GM23338 (cell line): ENCODE measurements around the gene NEK7. TPM values are rescaled to one million over a fixed set of nuclear protein-coding genes. Genes with fewer than 3 reads are reported as not detected.

Experiments
- ATAC-seq: fragments of 200-7000 bp; cut with Tn5 transposase; 3 replicates; pipeline ENCODE4 v1.9.1; 2020
- DNase-seq: peaks from one replicate; pipeline ENCODE4 v3.0.0-alpha.2; 2015; ENCODE audit warnings: low spot score
- H2AFZ ChIP-seq: fragments of 200-600 bp; sonication (generic); 2 replicates; pipeline ENCODE4 v1.8.0; 2016; ENCODE audit warnings: antibody characterized with exemption, mild to moderate bottlenecking, moderate library complexity
- H3F3A ChIP-seq: fragments of 200-600 bp; sonication (generic); replicated peaks from 2 replicates; pipeline ENCODE4 v1.8.0; 2017; ENCODE audit warnings: antibody characterized with exemption, mixed run types, low read depth
- H3K27ac ChIP-seq: fragments of 200-600 bp; sonication (generic); 2 replicates; pipeline ENCODE4 v1.6.1; 2016; ENCODE audit warnings: low read depth
- H3K27me3 ChIP-seq: fragments of 200-600 bp; sonication (generic); 2 replicates; pipeline ENCODE4 v1.8.0; 2016; ENCODE audit warnings: mild to moderate bottlenecking, mixed run types, moderate library complexity; ENCODE audit not compliant: insufficient read depth
- H3K36me3 ChIP-seq: fragments of 200-600 bp; sonication (generic); 2 replicates; pipeline ENCODE4 v1.8.0; 2016; ENCODE audit warnings: mild to moderate bottlenecking; ENCODE audit not compliant: insufficient read depth
- H3K4me1 ChIP-seq: fragments of 200-600 bp; sonication (generic); 2 replicates; pipeline ENCODE4 v1.8.0; 2016; ENCODE audit warnings: mild to moderate bottlenecking, moderate library complexity; ENCODE audit not compliant: insufficient read depth
- H3K4me2 ChIP-seq: fragments of 200-600 bp; sonication (generic); 2 replicates; pipeline ENCODE4 v1.7.1; 2017; ENCODE audit warnings: mixed run types
- H3K4me3 ChIP-seq: fragments of 200-600 bp; sonication (generic); 2 replicates; pipeline ENCODE4 v1.6.1; 2016; ENCODE audit warnings: mixed run types
- H3K79me2 ChIP-seq: fragments of 200-600 bp; sonication (generic); replicated peaks from 2 replicates; pipeline ENCODE4 v1.8.0; 2017; ENCODE audit warnings: mild to moderate bottlenecking; ENCODE audit not compliant: insufficient read depth
- H3K9me2 ChIP-seq: fragments of 200-600 bp; sonication (generic); 2 replicates; pipeline ENCODE4 v1.8.0; 2017; ENCODE audit not compliant: insufficient read depth
- H4K20me1 ChIP-seq: fragments of 200-600 bp; sonication (generic); replicated peaks from 2 replicates; pipeline ENCODE4 v1.8.0; 2017; ENCODE audit warnings: mild to moderate bottlenecking; ENCODE audit not compliant: insufficient read depth
- H3K27ac Mint-ChIP-seq: 2 replicates; pipeline ENCODE4 v1.8.0; 2020; ENCODE audit warnings: inconsistent platforms, mild to moderate bottlenecking, moderate library complexity, mixed read lengths
- H3K27me3 Mint-ChIP-seq: 3 replicates; pipeline ENCODE4 v1.8.0; 2022; ENCODE audit warnings: low read depth, mild to moderate bottlenecking, moderate library complexity, mixed read lengths, inconsistent platforms; ENCODE audit not compliant: insufficient read depth, poor library complexity
- H3K36me3 Mint-ChIP-seq: 3 replicates; pipeline ENCODE4 v1.8.0; 2021; ENCODE audit warnings: low read depth, mild to moderate bottlenecking, inconsistent platforms, moderate library complexity, mixed read lengths
- H3K4me1 Mint-ChIP-seq: 3 replicates; pipeline ENCODE4 v1.8.0; 2020; ENCODE audit warnings: mild to moderate bottlenecking, inconsistent platforms, mixed read lengths
- H3K4me3 Mint-ChIP-seq: 3 replicates; pipeline ENCODE4 v1.8.0; 2021; ENCODE audit warnings: moderate library complexity, mild to moderate bottlenecking, inconsistent platforms, mixed read lengths
- H3K9me3 Mint-ChIP-seq: 3 replicates; pipeline ENCODE4 v1.8.0; 2020; ENCODE audit warnings: moderate library complexity, mild to moderate bottlenecking, inconsistent platforms, mixed read lengths
- CREB1 ChIP-seq: fragments of 250-450 bp; sonication (Bioruptor Pico); IDR thresholded peaks from 2 replicates; pipeline ENCODE4 v1.5.0; 2020; ENCODE audit warnings: low read depth, mild to moderate bottlenecking, moderate library complexity
- ETS1 ChIP-seq: IDR thresholded peaks from 2 replicates; pipeline ENCODE4 v1.6.1; 2016; ENCODE audit warnings: antibody characterized with exemption
- EZH2 ChIP-seq: fragments of 200-600 bp; sonication (generic); IDR thresholded peaks from one replicate; pipeline ENCODE4 v1.8.0; 2017; ENCODE audit warnings: antibody characterized with exemption, mild to moderate bottlenecking, low read depth; ENCODE audit not compliant: unreplicated experiment
- EZH2phosphoT487 ChIP-seq: fragments of 200-600 bp; sonication (generic); IDR thresholded peaks from one replicate; pipeline ENCODE4 v1.8.1; 2018; ENCODE audit warnings: antibody characterized with exemption; ENCODE audit not compliant: unreplicated experiment
- JUNB ChIP-seq: IDR thresholded peaks from one replicate; pipeline ENCODE4 v1.6.1; 2016; ENCODE audit warnings: antibody characterized with exemption; ENCODE audit not compliant: unreplicated experiment
- NANOG ChIP-seq: IDR thresholded peaks from 2 replicates; pipeline ENCODE4 v1.6.1; 2016; ENCODE audit warnings: antibody characterized with exemption, borderline replicate concordance
- POLR2AphosphoS5 ChIP-seq: IDR thresholded peaks from 2 replicates; pipeline ENCODE4 v1.6.1; 2016; ENCODE audit warnings: antibody characterized with exemption, low read depth
- REST ChIP-seq: IDR thresholded peaks from one replicate; pipeline ENCODE4 v1.6.1; 2018; ENCODE audit warnings: antibody characterized with exemption; ENCODE audit not compliant: unreplicated experiment
- STAT1 ChIP-seq: IDR thresholded peaks from one replicate; pipeline ENCODE4 v1.6.1; 2016; ENCODE audit warnings: antibody characterized with exemption; ENCODE audit not compliant: unreplicated experiment
- ZNF114 ChIP-seq: fragments of 250-450 bp; sonication (Bioruptor Pico); IDR thresholded peaks from 2 replicates; pipeline ENCODE4 v1.5.0; 2020; ENCODE audit warnings: mild to moderate bottlenecking, moderate library complexity
- ZNF331 ChIP-seq: fragments of 250-450 bp; sonication (Bioruptor Pico); IDR thresholded peaks from 2 replicates; pipeline ENCODE4 v1.5.0; 2020; ENCODE audit warnings: low read depth, mild to moderate bottlenecking, moderate library complexity
- ZNF462 ChIP-seq: fragments of 250-450 bp; sonication (Bioruptor Pico); IDR thresholded peaks from 2 replicates; pipeline ENCODE4 v1.5.0; 2020; ENCODE audit warnings: mild to moderate bottlenecking, moderate library complexity
- polyA plus RNA-seq: library from polyadenylated mRNA; unstranded; fragments of >200 nt; fragmentation: Nextera tagmentation; extraction: Ambion mirVana; gene quantifications from 2 replicates; pipeline ENCODE4 v1.2.1, GENCODE V29; 2016
- total RNA-seq: library from RNA; depleted of rRNA; stranded (reverse); fragments of >200 nt; shearing (Covaris generic); gene quantifications from 2 replicates; pipeline ENCODE4 v1.2.3, GENCODE V29; 2014
- TF ChIP-seq, protein P1 (sequence below), 2 experiments: fragments of 200-600 bp in 1 of 2; sonication (generic) in 1 of 2; conservative IDR thresholded peaks; 2 replicates each; pipeline versions ENCODE4 v1.5.1 to v1.6.1; 2016 to 2017; ENCODE audit warnings: antibody characterized with exemption in 2 of 2, low read depth in 2 of 2, mild to moderate bottlenecking in 2 of 2, moderate library complexity in 1 of 2

Gene NEK7
- total and polyA plus RNA-seq, 2 experiments from 2014 or later, result 4.8 to 15.3 TPM

DNA sequence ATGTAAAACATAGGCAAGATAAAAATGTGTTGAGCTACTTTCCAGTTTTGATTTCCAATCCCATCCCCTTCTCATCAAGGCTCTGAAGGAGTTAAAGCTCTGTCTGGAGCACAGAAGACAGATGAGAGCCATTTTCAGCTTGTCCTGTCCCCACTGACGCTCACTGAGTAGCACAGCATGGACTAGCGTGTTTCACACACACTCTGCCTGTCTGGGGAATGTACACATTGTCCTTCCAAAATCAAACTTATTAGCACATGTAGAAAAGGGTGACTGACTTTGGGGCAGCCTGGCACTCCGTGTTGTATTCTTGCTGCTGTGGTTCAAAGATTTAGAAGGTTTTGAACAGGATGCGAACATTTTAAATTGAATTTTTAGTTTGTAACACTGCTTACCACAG, 139.2 kb downstream of the NEK7 start:
- Histone ChIP-seq H3K9me2 (no peaks in the 10 kb centered on the region), H3K4me2 (no peak overlapping the region), H3K36me3 (no peaks in the 10 kb centered on the region), H4K20me1 (no peaks in the 10 kb centered on the region), H3K4me3 (no peak overlapping the region), H3K27me3 (no peaks in the 10 kb centered on the region), H3K79me2 (no peaks in the 10 kb centered on the region), H3K4me1 (peaks cover 28% of the 10 kb centered on the region), H3F3A (no peaks in the 10 kb centered on the region), H2AFZ (no peak overlapping the region), H3K27ac (no peak overlapping the region)
- DNase-seq (no peak), ATAC-seq (no peak)
- H3K9me3 Mint-ChIP-seq, result no peaks in the 10 kb centered on the region
- H3K4me1 Mint-ChIP-seq, result peaks cover 38% of the 10 kb centered on the region
- no peaks in the 10 kb centered on the region for H3K27me3 Mint-ChIP-seq
- H3K4me3 Mint-ChIP-seq, result no peak overlapping the region
- no peaks in the 10 kb centered on the region for H3K36me3 Mint-ChIP-seq
- TF ChIP-seq JUNB (no peak), EZH2phosphoT487 (no peak), ETS1 (no peak), STAT1 (no peak), POLR2AphosphoS5 (no peak), ZNF462 (CRISPR knock-in tag) (no peak), REST (no peak), ZNF114 (CRISPR knock-in tag) (no peak), NANOG (no peak), ZNF331 (no peak), EZH2 (no peak), CREB1 (no peak)
- TF ChIP-seq, protein P1, sequence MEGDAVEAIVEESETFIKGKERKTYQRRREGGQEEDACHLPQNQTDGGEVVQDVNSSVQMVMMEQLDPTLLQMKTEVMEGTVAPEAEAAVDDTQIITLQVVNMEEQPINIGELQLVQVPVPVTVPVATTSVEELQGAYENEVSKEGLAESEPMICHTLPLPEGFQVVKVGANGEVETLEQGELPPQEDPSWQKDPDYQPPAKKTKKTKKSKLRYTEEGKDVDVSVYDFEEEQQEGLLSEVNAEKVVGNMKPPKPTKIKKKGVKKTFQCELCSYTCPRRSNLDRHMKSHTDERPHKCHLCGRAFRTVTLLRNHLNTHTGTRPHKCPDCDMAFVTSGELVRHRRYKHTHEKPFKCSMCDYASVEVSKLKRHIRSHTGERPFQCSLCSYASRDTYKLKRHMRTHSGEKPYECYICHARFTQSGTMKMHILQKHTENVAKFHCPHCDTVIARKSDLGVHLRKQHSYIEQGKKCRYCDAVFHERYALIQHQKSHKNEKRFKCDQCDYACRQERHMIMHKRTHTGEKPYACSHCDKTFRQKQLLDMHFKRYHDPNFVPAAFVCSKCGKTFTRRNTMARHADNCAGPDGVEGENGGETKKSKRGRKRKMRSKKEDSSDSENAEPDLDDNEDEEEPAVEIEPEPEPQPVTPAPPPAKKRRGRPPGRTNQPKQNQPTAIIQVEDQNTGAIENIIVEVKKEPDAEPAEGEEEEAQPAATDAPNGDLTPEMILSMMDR (conservative IDR thresholded peaks at IDR 0.05; ENCODE audit: low read depth in 2 of 2), result no peak
- no peak overlapping the region for H3K27ac Mint-ChIP-seq
